A673 (cell line): ENCODE data around the gene ERI3. TPM values are rescaled to one million over a fixed set of nuclear protein-coding genes. Genes with fewer than 3 reads are reported as not detected.

Experiments
- BruUV-seq: library from RNA; stranded (reverse); fragments of 400-500 nt; replicated peaks from 2 replicates; lab custom pipeline; 2021; lab: Mats Ljungman, UMichigan
- CTCF ChIA-PET: fragments of 300-600 bp; sonication (Branson Sonifier 250); formaldehyde crosslinking; loops from one replicate; lab custom pipeline; 2022; ENCODE audit warnings: antibody characterized with exemption; lab: Charles Lee
- POLR2A ChIA-PET: fragments of 300-600 bp; sonication (Branson Sonifier 250); formaldehyde crosslinking; loops from one replicate; lab custom pipeline; 2022; ENCODE audit warnings: antibody characterized with exemption; ENCODE audit not compliant: low non-redundant PET; lab: Charles Lee
- DNase-seq: peaks from one replicate; pipeline ENCODE4 v3.0.0-alpha.2; 2015; ENCODE audit warnings: low spot score
- H3K27ac ChIP-seq: fragments of 200-600 bp; sonication (generic); 2 replicates; pipeline ENCODE4 v1.5.1; 2016; ENCODE audit warnings: mixed run types, low read depth, mild to moderate bottlenecking, mixed read lengths, antibody characterized with exemption, low read length; ENCODE audit not compliant: poor library complexity, severe bottlenecking
- H3K27me3 ChIP-seq: fragments of 200-600 bp; sonication (generic); replicated peaks from 2 replicates; pipeline ENCODE4 v1.6.1; 2017; ENCODE audit warnings: mixed run types, low read depth, mild to moderate bottlenecking, mixed read lengths, antibody characterized with exemption, low read length; ENCODE audit not compliant: insufficient read depth, poor library complexity
- H3K36me3 ChIP-seq: fragments of 200-600 bp; sonication (generic); 2 replicates; pipeline ENCODE4 v1.6.1; 2016; ENCODE audit warnings: mixed run types, mild to moderate bottlenecking, mixed read lengths, antibody characterized with exemption, low read length; ENCODE audit not compliant: insufficient read depth, poor library complexity, severe bottlenecking
- H3K4me1 ChIP-seq: fragments of 200-600 bp; sonication (generic); 2 replicates; pipeline ENCODE4 v1.6.1; 2017; ENCODE audit warnings: mixed run types, mild to moderate bottlenecking, mixed read lengths, antibody characterized with exemption, low read length; ENCODE audit not compliant: insufficient read depth, poor library complexity, severe bottlenecking
- H3K4me3 ChIP-seq: fragments of 200-600 bp; sonication (generic); 2 replicates; pipeline ENCODE4 v1.5.1; 2016; ENCODE audit warnings: low read depth, mixed run types, mild to moderate bottlenecking, mixed read lengths, low read length; ENCODE audit not compliant: poor library complexity, severe bottlenecking
- H3K9me3 ChIP-seq: fragments of 200-600 bp; sonication (generic); 2 replicates; pipeline ENCODE4 v1.6.1; 2016; ENCODE audit warnings: mixed run types, low read depth, mild to moderate bottlenecking, mixed read lengths, antibody characterized with exemption, low read length; ENCODE audit not compliant: poor library complexity, severe bottlenecking
- CTCF ChIP-seq: fragments of 300-800, 200-600 bp; sonication (generic); conservative IDR thresholded peaks from 2 replicates; pipeline ENCODE4 v1.5.1; 2017; ENCODE audit warnings: low read depth, mild to moderate bottlenecking, antibody characterized with exemption, low read length, moderate library complexity, mixed read lengths
- EZH2 ChIP-seq: fragments of 200-600 bp; sonication (generic); IDR thresholded peaks from 2 replicates; pipeline ENCODE4 v1.6.1; 2017; ENCODE audit warnings: borderline replicate concordance, low read depth, mild to moderate bottlenecking, mixed read lengths, antibody characterized with exemption, low read length; ENCODE audit not compliant: poor library complexity, severe bottlenecking
- intact Hi-C: fragments of 100-400 bp; cut with micrococcal nuclease; formaldehyde crosslinking; loops from one replicate; pipeline ENCODE4 v1.10.0; 2022; ENCODE audit not compliant: unreplicated experiment
- total RNA-seq: library from RNA; stranded (reverse); gene quantifications from 2 replicates; pipeline ENCODE4 v1.2.3, GENCODE V29; 2021

The ERI3 gene
- total RNA-seq, 1 experiment from 2014 or later, result 97.9 TPM

- ChIA-PET POLR2A (no interaction called here), CTCF (no interaction called here)
- peak; percentile 33 for DNase-seq
- TF ChIP-seq EZH2, result no peak
- TF ChIP-seq CTCF, result no peak
- Histone ChIP-seq H3K27ac (peak overlapping the region; percentile 34), H3K36me3 (peaks cover 7% of the 10 kb centered on the region), H3K4me1 (peaks cover 48% of the 10 kb centered on the region), H3K27me3 (no peaks in the 10 kb centered on the region), H3K9me3 (no peaks in the 10 kb centered on the region), H3K4me3 (no peak overlapping the region)
- intact Hi-C loops, result no loop called here
- BruUV-seq, result no TSS peak
Observed at GRCh38 chr1:44242746-44243145, 112.3 kb downstream of the ERI3 start.

GRCh38 chr1:44240802-44241671, 114.0 kb downstream of the ERI3 start:
- H3K27ac ChIP-seq, result peak overlapping the region; percentile 76
- TF ChIP-seq EZH2 (no peak), CTCF (no peak)
- CTCF ChIA-PET, result no interaction called here
- no peaks in the 10 kb centered on the region for H3K27me3 ChIP-seq
- H3K4me1 ChIP-seq, result peaks cover 55% of the 10 kb centered on the region
- no TSS peak for BruUV-seq
- POLR2A ChIA-PET, result no interaction called here
- intact Hi-C loops, result no loop called here
- H3K9me3 ChIP-seq, result no peaks in the 10 kb centered on the region
- H3K4me3 ChIP-seq, result no peak overlapping the region
- peaks cover 4% of the 10 kb centered on the region for H3K36me3 ChIP-seq
- DNase-seq, result no peak

GRCh38 chr1:44239961-44240371, 115.1 kb downstream of the ERI3 start:
- ChIA-PET POLR2A (interaction anchor here (1.2 kb wide), 1 partner anchor 26 kb away, joined by 6 read pairs; no protein-coding TSS in a partner anchor), CTCF (interaction anchor here (2.2 kb wide), 1 partner anchor 22 kb away, joined by 6 read pairs; no protein-coding TSS in a partner anchor)
- Histone ChIP-seq H3K4me3 (no peak overlapping the region), H3K9me3 (no peaks in the 10 kb centered on the region), H3K36me3 (peaks cover 4% of the 10 kb centered on the region), H3K27me3 (no peaks in the 10 kb centered on the region), H3K27ac (peak overlapping the region; percentile 76), H3K4me1 (peaks cover 55% of the 10 kb centered on the region)
- TF ChIP-seq EZH2 (no peak), CTCF (no peak)
- no peak for DNase-seq
- intact Hi-C loops, result no loop called here
- no TSS peak for BruUV-seq
